Measurements from ENCODE around the gene HJURP.

- no peak for TF ChIP-seq CTCF (IDR thresholded peaks at IDR 0.05)
- no peak for TF ChIP-seq ZFX (IDR thresholded peaks at IDR 0.05; ENCODE audit: borderline replicate concordance)
Measured at GRCh38 chr2:233828546-233829192, 25.7 kb downstream of the HJURP start.
